Measurements from ENCODE around the gene LTBP1. TPM values are rescaled to one million over a fixed set of nuclear protein-coding genes. Genes with fewer than 3 reads are reported as not detected.
A peak's percentile ranks its signal among the peaks of the same experiment; 100 is the strongest.

Gene LTBP1
- total and polyA plus RNA-seq, 2 of the 13 experiments (the other 11 are each of a cell fraction or from before 2014, with no cell fraction given): 0.12 to 0.22 TPM

DNA sequence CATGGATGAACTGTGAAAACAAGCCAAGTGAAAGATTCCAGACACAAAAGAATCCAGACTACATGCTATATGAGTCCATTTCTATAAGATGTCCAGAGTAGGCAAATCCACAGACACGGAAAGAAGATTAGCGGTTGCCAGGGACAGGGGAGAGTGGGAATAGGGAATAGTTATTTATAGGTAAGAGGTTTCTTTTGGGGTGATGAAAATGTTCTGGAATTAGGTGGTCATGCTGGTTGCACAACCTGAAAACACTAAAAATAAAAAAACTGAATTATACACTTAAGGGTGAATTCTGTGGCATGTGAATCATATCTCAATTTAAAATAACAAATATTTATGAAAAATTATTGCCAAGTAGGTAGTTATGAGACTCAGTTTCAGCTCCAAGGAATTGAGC, 168.4 kb downstream of the LTBP1 start (continued):
- TF ChIP-seq, protein P1, sequence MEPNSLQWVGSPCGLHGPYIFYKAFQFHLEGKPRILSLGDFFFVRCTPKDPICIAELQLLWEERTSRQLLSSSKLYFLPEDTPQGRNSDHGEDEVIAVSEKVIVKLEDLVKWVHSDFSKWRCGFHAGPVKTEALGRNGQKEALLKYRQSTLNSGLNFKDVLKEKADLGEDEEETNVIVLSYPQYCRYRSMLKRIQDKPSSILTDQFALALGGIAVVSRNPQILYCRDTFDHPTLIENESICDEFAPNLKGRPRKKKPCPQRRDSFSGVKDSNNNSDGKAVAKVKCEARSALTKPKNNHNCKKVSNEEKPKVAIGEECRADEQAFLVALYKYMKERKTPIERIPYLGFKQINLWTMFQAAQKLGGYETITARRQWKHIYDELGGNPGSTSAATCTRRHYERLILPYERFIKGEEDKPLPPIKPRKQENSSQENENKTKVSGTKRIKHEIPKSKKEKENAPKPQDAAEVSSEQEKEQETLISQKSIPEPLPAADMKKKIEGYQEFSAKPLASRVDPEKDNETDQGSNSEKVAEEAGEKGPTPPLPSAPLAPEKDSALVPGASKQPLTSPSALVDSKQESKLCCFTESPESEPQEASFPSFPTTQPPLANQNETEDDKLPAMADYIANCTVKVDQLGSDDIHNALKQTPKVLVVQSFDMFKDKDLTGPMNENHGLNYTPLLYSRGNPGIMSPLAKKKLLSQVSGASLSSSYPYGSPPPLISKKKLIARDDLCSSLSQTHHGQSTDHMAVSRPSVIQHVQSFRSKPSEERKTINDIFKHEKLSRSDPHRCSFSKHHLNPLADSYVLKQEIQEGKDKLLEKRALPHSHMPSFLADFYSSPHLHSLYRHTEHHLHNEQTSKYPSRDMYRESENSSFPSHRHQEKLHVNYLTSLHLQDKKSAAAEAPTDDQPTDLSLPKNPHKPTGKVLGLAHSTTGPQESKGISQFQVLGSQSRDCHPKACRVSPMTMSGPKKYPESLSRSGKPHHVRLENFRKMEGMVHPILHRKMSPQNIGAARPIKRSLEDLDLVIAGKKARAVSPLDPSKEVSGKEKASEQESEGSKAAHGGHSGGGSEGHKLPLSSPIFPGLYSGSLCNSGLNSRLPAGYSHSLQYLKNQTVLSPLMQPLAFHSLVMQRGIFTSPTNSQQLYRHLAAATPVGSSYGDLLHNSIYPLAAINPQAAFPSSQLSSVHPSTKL (CRISPR knock-in tag; IDR thresholded peaks at IDR 0.05): no peak
- no peak for TF ChIP-seq NR3C1 (CRISPR knock-in tag; IDR thresholded peaks at IDR 0.05)
- TF ChIP-seq, protein P2, sequence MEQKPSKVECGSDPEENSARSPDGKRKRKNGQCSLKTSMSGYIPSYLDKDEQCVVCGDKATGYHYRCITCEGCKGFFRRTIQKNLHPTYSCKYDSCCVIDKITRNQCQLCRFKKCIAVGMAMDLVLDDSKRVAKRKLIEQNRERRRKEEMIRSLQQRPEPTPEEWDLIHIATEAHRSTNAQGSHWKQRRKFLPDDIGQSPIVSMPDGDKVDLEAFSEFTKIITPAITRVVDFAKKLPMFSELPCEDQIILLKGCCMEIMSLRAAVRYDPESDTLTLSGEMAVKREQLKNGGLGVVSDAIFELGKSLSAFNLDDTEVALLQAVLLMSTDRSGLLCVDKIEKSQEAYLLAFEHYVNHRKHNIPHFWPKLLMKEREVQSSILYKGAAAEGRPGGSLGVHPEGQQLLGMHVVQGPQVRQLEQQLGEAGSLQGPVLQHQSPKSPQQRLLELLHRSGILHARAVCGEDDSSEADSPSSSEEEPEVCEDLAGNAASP (CRISPR knock-in tag; IDR thresholded peaks at IDR 0.05; ENCODE audit: borderline replicate concordance): no peak
- TF ChIP-seq ZNF607 (CRISPR knock-in tag; IDR thresholded peaks at IDR 0.05; ENCODE audit: borderline replicate concordance): no peak
- TF ChIP-seq HIVEP1 (CRISPR knock-in tag; IDR thresholded peaks at IDR 0.05): no peak
- TF ChIP-seq ZNF891 (CRISPR knock-in tag; IDR thresholded peaks at IDR 0.05): no peak
- no peak for TF ChIP-seq ZMYM2 (CRISPR knock-in tag; IDR thresholded peaks at IDR 0.05)

DNA sequence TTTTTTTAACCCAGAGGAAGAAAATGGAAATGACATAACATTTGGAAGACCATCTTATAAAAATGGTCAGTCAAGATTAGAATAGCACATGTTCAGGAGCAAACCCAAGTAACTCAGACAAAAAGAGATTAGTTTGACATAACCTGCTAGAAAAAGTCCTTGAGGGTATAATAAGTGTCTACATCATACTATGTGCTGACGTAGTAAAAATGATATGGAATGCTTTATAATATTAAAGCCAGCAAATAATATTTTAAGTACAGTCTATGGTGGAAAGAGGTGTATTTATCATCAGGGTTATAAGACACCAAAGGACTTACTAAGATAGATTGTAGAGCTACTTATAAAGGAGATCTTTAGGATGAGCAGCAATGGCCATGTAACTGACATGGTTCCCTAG, 169.0 kb downstream of the LTBP1 start:
- no peaks in the 10 kb centered on the region for H3K4me1 ChIP-seq (ENCODE audit: insufficient read depth, low read length)
- H3K9me3 ChIP-seq (ENCODE audit: low read length): no peaks in the 10 kb centered on the region
- H3K9ac ChIP-seq (ENCODE audit: insufficient read depth, low read depth, low read length): no peak overlapping the region
- no peak overlapping the region for H3K27ac ChIP-seq (ENCODE audit: extremely low read length, insufficient read depth, low read length)
- intact Hi-C loops (cut with micrococcal nuclease; ENCODE audit: unreplicated experiment) (no loop called here), in situ Hi-C loops (cut with HindIII; ENCODE audit: extremely low pct_ligation_motif_present, low pct_unique_long_range_greater_than_20kb) (no loop called here)
- ATAC-seq (no peak), DNase-seq (ENCODE audit: low spot score) (no peak), FAIRE-seq (no peak)
- WGBS (ENCODE audit: low lambda C conversion rate): 2% methylated on average over 1 of the region's 1 CpG
- no peaks in the 10 kb centered on the region for H3K27me3 ChIP-seq (ENCODE audit: control insufficient read depth in 1 of 2, insufficient read depth in 2 of 2, low read length in 2 of 2)
- no peak overlapping the region for H3K4me3 ChIP-seq (replicated peaks in 1 of 3; ENCODE audit: insufficient read depth in 1 of 3, low read depth in 2 of 3, low read length in 3 of 3)
- H3K4me2 ChIP-seq (ENCODE audit: low read depth, low read length): no peak overlapping the region
- ChIA-PET POLR2A (no interaction called here), CTCF (ENCODE audit: low intra/inter-chr PET ratio, low total read pairs) (no interaction called here)
- no peak for TF ChIP-seq MED1 (CRISPR knock-in tag; IDR thresholded peaks at IDR 0.05)
- TF ChIP-seq MAFK (conservative IDR thresholded peaks at IDR 0.05 in 1 of 2, IDR thresholded peaks at IDR 0.05 in 1 of 2; ENCODE audit: low read length in 2 of 2): peak; percentile 68 to 86
- no peak for TF ChIP-seq STAT5B (CRISPR knock-in tag; IDR thresholded peaks at IDR 0.05)
- peak; percentile 68 for TF ChIP-seq MAFF (IDR thresholded peaks at IDR 0.05; ENCODE audit: low read depth, low read length)
- no peak for TF ChIP-seq GFI1 (CRISPR knock-in tag; IDR thresholded peaks at IDR 0.05; ENCODE audit: borderline replicate concordance)
- TF ChIP-seq BORCS8-MEF2B (CRISPR knock-in tag; IDR thresholded peaks at IDR 0.05): no peak
- no peak for TF ChIP-seq NKX3-1 (CRISPR knock-in tag; IDR thresholded peaks at IDR 0.05)
- TF ChIP-seq IKZF4 (CRISPR knock-in tag; IDR thresholded peaks at IDR 0.05; ENCODE audit: borderline replicate concordance, low read depth, not compliant biosample characterization): no peak
- no peak for TF ChIP-seq CEBPG (CRISPR knock-in tag; IDR thresholded peaks at IDR 0.05)
- no TSS peak for BruUV-seq (replicated peaks)
- H4K20me1 ChIP-seq (ENCODE audit: insufficient read depth, low read length): no peaks in the 10 kb centered on the region
- H3K36me3 ChIP-seq (replicated peaks in 1 of 2; ENCODE audit: control insufficient read depth in 1 of 2, insufficient read depth in 2 of 2, low read length in 2 of 2): no peaks in the 10 kb centered on the region
- no peak overlapping the region for H2AFZ ChIP-seq (ENCODE audit: low read length)
- H3K79me2 ChIP-seq (ENCODE audit: insufficient read depth, low read length): no peaks in the 10 kb centered on the region

All from HepG2 (cell line).